HG02943 (cell line): ENCODE data around the gene PGRMC2.

ENCODE experiments used
- ATAC-seq: cut with Tn5 transposase; IDR thresholded peaks from one replicate; pipeline ENCODE4 v1.9.1; 2021; ENCODE audit warnings: mild to moderate bottlenecking, low read depth, moderate library complexity; ENCODE audit not compliant: unreplicated experiment

PGRMC2 gene

GRCh38 chr4:128227991-128228571 is 59.5 kb downstream of the PGRMC2 start:
- no peak for ATAC-seq

DNA sequence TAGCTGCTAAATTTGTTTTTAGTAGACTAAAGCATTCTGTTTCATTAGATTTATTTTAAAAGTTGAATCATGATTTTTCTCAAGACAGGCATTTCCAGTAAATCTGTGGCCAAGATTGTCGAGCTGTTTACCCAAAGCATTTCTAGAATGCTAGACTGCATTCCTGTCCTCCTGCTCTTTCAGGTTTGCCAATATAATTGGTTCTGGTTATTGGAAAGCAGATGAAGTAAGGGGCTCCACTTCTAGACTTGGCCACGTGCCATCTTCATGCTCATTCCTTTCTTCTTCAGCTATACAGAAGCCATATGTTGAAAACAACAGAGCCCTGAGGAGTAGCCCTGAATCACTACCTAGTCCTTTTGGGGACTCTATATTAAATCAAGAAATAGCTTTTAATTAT is 62.5 kb downstream of the PGRMC2 start:
- no peak for ATAC-seq

DNA sequence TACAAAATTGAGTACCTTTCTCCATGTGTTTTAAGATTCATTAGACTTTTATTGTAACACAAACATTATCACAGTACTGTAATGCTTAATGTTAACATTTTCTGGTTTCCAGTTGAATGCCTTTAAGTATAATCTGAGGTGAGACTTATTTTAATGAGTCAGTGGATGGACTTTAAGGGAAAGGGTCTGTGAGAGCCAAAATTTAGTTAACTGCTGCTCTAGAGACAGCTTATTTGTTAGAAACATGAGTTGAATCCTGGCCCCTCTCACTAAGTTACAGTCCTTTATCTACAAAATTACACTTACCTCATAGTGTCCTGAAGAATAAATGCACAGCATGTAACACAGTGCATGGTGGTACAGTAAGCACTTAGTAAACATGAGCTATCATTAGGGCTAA is 66.0 kb downstream of the PGRMC2 start:
- ATAC-seq: no peak

DNA sequence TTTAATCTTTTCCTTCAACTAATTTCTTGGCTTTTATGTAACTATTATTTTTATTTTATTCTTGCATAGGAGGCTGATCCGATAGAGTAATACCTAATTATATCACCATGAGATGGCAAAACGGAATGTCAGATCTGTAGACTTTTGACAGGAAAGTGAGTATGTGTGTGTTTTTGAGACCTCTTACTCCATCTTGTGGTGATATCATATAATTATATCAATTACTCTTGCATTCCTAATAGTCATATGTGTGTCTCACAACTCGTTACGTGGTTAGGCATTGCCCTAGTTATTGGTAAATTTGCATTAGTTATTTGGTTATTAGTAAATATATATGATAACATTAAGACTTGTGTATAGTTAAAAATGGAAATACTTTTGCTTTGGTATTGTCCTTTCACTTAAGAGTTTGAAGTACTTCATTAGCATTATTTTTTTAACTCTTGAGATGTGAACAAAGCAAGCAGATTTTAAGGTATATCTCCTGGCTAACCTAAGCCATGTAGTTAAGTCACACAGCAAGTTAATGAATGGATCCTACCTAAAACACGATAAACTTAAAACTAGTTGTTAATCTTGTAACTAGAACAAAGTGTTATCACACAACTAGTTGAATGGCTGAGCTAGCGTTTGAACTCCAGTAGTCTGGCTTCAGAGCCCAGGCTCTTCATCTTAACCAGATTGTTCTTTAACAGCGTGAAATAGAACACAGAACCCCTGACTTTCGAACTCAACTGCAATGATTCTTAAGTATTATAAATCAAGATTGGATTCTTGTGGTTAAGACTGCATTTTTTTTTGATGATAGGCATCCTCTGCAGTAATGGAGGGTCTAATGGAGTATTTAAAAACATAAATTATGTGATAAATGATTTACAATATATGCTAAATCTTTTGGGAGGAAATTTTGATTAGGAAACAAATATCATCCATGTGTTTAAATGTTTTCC is 67.1 kb downstream of the PGRMC2 start:
- no peak for ATAC-seq
